Testis (tissue), 5 donors: ENCODE measurements around the gene DSN1. TPM values are rescaled to one million over a fixed set of nuclear protein-coding genes. Genes with fewer than 3 reads are reported as not detected.

Source experiments
- DNase-seq: peaks from one replicate; pipeline ENCODE4 v3.0.0-alpha.2; 2019
- H3K27ac ChIP-seq, 2 donors: fragments of 200-600 bp; sonication (generic); one replicate each; pipeline ENCODE4 v1.5.1; 2019
- H3K27me3 ChIP-seq: fragments of 200-600 bp; sonication (generic); one replicate; pipeline ENCODE4 v1.5.1; 2019
- H3K36me3 ChIP-seq: fragments of 200-600 bp; sonication (generic); one replicate; pipeline ENCODE4 v1.5.1; 2017; ENCODE audit warnings: low read depth; ENCODE audit errors: missing control alignments
- H3K4me1 ChIP-seq: fragments of 200-600 bp; sonication (generic); one replicate; pipeline ENCODE4 v1.5.1; 2019
- H3K4me3 ChIP-seq, 2 donors: fragments of 200-600 bp; sonication (generic); one replicate each; pipeline ENCODE4 v1.5.1; 2017 to 2019
- H3K9me3 ChIP-seq: fragments of 200-600 bp; sonication (generic); one replicate; pipeline ENCODE4 v1.5.1; 2017
- POLR2A ChIP-seq: fragments of 450-650 bp; IDR thresholded peaks from one replicate; pipeline ENCODE4 v1.6.1; 2017; ENCODE audit warnings: antibody characterized with exemption, mild to moderate bottlenecking, moderate library complexity
- WGBS, 2 donors: methylation state at CpG; one replicate each; pipeline ENCODE4 v1.1.5; 2018; 5-methylcytosine and 5-hydroxymethylcytosine counted together
- intact Hi-C: fragments of 100-400 bp; cut with DNase I; formaldehyde crosslinking; loops from one replicate; pipeline ENCODE4 v1.15.1; 2023; ENCODE audit warnings: low total_unique reads
- long read RNA-seq, 2 donors: transcript quantifications; one replicate each; lab custom pipeline, GENCODE V29; 2026
- polyA plus RNA-seq: library from polyadenylated mRNA; stranded (reverse); fragments of 350-450 nt; fragmentation: Illumina TruSeq; extraction: RNeasy Lipid Tissue Mini Kit (QIAGEN cat#74804); gene quantifications from one replicate; pipeline ENCODE4 v1.2.3, GENCODE V29; 2014; ENCODE audit warnings: low read depth, low replicate concordance; ENCODE audit not compliant: insufficient read depth
- total RNA-seq, 2 donors: library from RNA; depleted of rRNA; stranded (reverse); fragments of >200 nt; gene quantifications; one replicate each; pipeline ENCODE4 v1.2.3, GENCODE V29; 2016
- TF ChIP-seq, protein P1 (sequence below), 3 experiments: fragments of 450-650 bp in 2 of 3; fragments of 200-600 bp in 1 of 3; sonication (generic) in 1 of 3; IDR thresholded peaks; one replicate each; pipeline ENCODE4 v1.5.1; 2016 to 2019; ENCODE audit warnings: antibody characterized with exemption in 3 of 3, mild to moderate bottlenecking in 2 of 3, moderate library complexity in 1 of 3

DSN1 gene, protein sequence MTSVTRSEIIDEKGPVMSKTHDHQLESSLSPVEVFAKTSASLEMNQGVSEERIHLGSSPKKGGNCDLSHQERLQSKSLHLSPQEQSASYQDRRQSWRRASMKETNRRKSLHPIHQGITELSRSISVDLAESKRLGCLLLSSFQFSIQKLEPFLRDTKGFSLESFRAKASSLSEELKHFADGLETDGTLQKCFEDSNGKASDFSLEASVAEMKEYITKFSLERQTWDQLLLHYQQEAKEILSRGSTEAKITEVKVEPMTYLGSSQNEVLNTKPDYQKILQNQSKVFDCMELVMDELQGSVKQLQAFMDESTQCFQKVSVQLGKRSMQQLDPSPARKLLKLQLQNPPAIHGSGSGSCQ
- total RNA-seq: 10 to 100 TPM; 24.6 to 30.2 TPM
- polyA plus RNA-seq: 38.6 TPM
- long read RNA-seq, donor 1, transcript DSN1-203 (11 exons, 2,233 nt): major isoform, 7 of 12 reads
- long read RNA-seq, donor 1, partial matches to known transcripts: 0 of 12 reads
- long read RNA-seq, donor 1, other reads (novel, unspliced or antisense): 0 of 12 reads
- long read RNA-seq, donor 2, partial matches to known transcripts: 0 of 8 reads
- long read RNA-seq, donor 2, other reads (novel, unspliced or antisense): 0 of 8 reads

- Histone ChIP-seq H3K36me3 (no peaks in the 10 kb centered on the region), H3K9me3 (no peaks in the 10 kb centered on the region), H3K27me3 (no peaks in the 10 kb centered on the region), H3K27ac (peak within 1 kb of the TSS; percentile 96 to 97), H3K4me3 (peak within 1 kb of the TSS; percentile 59 to 84), H3K4me1 (peaks cover 36% of the 10 kb centered on the region)
- TF ChIP-seq, protein P1, sequence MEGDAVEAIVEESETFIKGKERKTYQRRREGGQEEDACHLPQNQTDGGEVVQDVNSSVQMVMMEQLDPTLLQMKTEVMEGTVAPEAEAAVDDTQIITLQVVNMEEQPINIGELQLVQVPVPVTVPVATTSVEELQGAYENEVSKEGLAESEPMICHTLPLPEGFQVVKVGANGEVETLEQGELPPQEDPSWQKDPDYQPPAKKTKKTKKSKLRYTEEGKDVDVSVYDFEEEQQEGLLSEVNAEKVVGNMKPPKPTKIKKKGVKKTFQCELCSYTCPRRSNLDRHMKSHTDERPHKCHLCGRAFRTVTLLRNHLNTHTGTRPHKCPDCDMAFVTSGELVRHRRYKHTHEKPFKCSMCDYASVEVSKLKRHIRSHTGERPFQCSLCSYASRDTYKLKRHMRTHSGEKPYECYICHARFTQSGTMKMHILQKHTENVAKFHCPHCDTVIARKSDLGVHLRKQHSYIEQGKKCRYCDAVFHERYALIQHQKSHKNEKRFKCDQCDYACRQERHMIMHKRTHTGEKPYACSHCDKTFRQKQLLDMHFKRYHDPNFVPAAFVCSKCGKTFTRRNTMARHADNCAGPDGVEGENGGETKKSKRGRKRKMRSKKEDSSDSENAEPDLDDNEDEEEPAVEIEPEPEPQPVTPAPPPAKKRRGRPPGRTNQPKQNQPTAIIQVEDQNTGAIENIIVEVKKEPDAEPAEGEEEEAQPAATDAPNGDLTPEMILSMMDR (IDR thresholded peaks at IDR 0.05): peak in 1 of 3 experiments; percentile 9
- no peak for TF ChIP-seq POLR2A
- intact Hi-C loops: no loop called here
- 0% methylated on average over 19 to 61 of the region's 61 CpGs for WGBS, 2 donors
- peak; percentile 96 for DNase-seq
Observed at GRCh38 chr20:36773597-36774390, at the start of gene DSN1. Gene DSN1, minus strand, starts transcription at chr20:36773763. Its CDS starts 2,305 bp downstream, at chr20:36771458.

DNA sequence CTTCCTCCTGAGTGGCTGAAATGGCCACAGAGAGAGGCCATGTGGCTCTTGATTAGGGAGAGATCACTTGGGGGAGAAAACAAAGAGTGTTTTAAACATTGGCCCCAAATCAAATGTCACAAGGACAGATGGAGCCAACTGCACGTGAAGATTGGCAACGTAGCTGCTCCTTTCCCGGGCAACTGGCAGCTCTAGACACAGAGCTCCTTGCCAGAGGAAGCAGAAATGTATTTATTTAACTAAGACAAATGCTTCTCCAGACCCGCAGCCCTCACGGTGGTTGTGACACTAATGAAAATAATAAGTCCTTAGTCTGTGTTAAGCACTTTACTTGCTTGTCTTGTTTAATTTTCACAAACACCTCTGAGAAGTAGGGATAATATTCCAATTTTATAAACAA is 49.6 kb upstream of the DSN1 start:
- WGBS, 2 donors: 27 to 59% methylated on average over 5 of the region's 5 CpGs
- Histone ChIP-seq H3K36me3 (no peaks in the 10 kb centered on the region), H3K9me3 (no peaks in the 10 kb centered on the region), H3K27ac (peak overlapping the region in 1 of 2 donors; percentile 55), H3K4me1 (peaks cover 50% of the 10 kb centered on the region), H3K27me3 (no peaks in the 10 kb centered on the region), H3K4me3 (no peak overlapping the region)
- TF ChIP-seq, protein P1 (IDR thresholded peaks at IDR 0.05): no peak
- no peak for TF ChIP-seq POLR2A
- intact Hi-C loops: no loop called here
- DNase-seq: peak; percentile 70

DNA sequence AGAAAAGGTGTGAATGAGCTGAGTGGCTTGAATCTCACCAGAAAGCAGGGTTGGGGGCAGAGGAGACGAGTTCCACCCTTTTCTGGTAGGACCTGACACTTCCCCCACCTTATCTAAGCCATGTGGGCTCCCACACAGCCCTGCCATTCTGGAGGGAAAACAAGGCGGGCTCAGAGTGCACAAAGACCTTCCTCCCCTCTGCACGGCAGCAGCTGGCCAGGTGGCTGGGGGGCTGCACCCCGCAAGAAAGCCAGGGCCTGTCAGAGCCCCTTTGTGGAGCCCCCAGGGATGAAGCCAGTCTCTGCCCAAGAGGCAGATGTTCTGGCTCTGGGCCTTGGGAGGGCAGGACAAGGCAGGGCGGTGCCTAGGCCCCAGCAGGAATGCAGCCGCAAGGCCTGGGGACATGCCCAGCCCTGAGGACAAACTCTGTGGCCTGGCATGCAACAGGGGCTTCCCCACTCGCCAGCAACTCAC is 48.4 kb upstream of the DSN1 start:
- Histone ChIP-seq H3K4me3 (no peak overlapping the region), H3K9me3 (no peaks in the 10 kb centered on the region), H3K27me3 (no peaks in the 10 kb centered on the region), H3K4me1 (peaks cover 39% of the 10 kb centered on the region), H3K36me3 (no peaks in the 10 kb centered on the region), H3K27ac (peak overlapping the region in 1 of 2 donors; percentile 55)
- peak; percentile 48 for DNase-seq
- WGBS, 2 donors: 47 to 67% methylated on average over 3 to 5 of the region's 7 CpGs
- intact Hi-C loops: no loop called here
- no peak for TF ChIP-seq POLR2A
- TF ChIP-seq, protein P1 (IDR thresholded peaks at IDR 0.05): no peak

DNA sequence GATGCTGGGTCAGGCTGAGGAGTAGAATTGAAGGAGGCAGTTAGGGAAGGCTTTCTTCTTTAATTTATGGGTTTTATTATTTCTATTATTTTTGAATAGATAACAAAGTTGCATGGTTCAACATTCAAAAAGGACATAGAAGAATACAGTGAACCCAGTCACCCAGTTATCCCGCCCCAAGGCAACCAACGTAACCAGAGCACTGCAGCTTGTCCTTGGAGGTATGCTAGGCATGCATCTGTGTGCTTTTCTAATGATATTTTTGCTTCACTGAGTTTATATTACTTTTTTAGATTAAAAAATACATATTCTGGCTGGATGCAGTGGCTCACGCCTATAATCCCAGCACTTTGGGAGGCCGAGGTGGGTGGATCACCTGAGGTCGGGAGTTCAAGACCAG is 47.4 kb upstream of the DSN1 start:
- Histone ChIP-seq H3K4me3 (no peak overlapping the region), H3K27me3 (no peaks in the 10 kb centered on the region), H3K36me3 (no peaks in the 10 kb centered on the region), H3K9me3 (no peaks in the 10 kb centered on the region), H3K27ac (peak overlapping the region in 1 of 2 donors; percentile 59), H3K4me1 (peaks cover 39% of the 10 kb centered on the region)
- TF ChIP-seq, protein P1 (IDR thresholded peaks at IDR 0.05): no peak
- TF ChIP-seq POLR2A: no peak
- intact Hi-C loops: no loop called here
- 46 to 57% methylated on average over 5 of the region's 5 CpGs for WGBS, 2 donors
- DNase-seq: no peak
